GM13977 (cell line): ENCODE data around the gene APBB2.

Experiments
- DNase-seq: peaks from one replicate; pipeline ENCODE4 v3.0.0; 2012; ENCODE audit warnings: low spot score
- CTCF ChIP-seq: IDR thresholded peaks from 2 replicates; pipeline ENCODE4 v1.5.1; 2012; ENCODE audit warnings: mild to moderate bottlenecking, control low read depth; ENCODE audit not compliant: insufficient read depth; ENCODE audit errors: extremely low read depth, missing control alignments
- in situ Hi-C: fragments of 300-500 bp; cut with MboI; formaldehyde crosslinking; loops from one replicate; pipeline ENCODE4 v1.12.0; 2022; ENCODE audit warnings: low sequenced_read_pairs, low pct_unique_long_range_greater_than_20kb, mixed read lengths, inconsistent platforms; ENCODE audit not compliant: unreplicated experiment

Gene APBB2

GRCh38 chr4:41081847-41082246 is 132.5 kb downstream of the APBB2 start:
- TF ChIP-seq CTCF, result no peak
- no peak for DNase-seq
- in situ Hi-C loops, result no loop called here

GRCh38 chr4:41080976-41081375 is 133.4 kb downstream of the APBB2 start:
- in situ Hi-C loops, result no loop called here
- no peak for TF ChIP-seq CTCF
- DNase-seq, result no peak

DNA sequence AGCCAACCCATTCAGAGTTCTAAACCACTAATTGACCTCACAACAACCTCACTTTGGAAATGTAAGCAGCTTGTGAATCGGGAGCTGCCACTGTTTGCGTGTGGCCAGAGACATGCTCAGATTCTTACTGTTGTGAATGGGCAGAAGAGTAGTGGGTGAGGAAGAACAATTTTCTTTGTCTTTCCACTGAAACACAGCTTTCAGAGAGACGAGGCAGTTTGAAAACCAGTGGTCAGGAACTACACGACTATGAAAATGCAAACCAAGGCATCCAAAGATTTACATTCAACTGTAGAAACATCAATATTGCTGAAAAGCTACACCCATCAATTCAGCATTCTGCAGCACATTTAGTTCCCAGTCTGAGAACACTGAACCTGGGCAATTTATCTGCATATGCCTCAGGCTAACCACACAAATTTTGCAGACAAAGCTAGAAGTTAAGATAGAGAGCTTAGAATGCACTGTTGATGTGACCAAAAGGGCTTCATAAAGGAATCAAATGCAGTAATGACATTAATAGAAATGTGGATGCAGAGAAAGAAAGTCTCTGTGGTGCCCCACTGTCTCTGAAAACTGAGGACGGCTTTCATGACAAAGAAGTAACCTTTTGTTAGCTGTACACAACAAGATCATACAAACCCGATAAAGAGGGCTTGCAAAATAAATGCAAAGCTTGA is 134.3 kb downstream of the APBB2 start:
- in situ Hi-C loops, result no loop called here
- DNase-seq, result no peak
- no peak for TF ChIP-seq CTCF

DNA sequence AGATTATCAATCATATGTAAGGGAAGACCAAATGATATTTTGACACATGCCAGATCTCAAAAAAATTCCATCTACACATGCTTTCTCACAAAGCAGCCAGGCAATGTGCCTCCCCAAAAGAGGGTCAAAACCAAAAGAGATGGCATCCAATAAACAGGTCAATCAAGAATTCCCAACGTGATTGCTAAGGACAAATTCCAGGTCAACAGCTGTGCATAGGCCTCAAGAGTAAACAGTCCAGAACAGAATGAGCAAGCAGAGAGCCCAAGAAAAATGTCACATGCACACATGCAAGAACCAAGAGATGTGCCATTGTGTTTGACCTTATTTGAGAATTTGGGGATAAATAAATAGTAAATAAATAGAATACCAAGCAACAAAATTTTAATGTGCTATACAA is 136.7 kb downstream of the APBB2 start:
- no peak for DNase-seq
- no peak for TF ChIP-seq CTCF

DNA sequence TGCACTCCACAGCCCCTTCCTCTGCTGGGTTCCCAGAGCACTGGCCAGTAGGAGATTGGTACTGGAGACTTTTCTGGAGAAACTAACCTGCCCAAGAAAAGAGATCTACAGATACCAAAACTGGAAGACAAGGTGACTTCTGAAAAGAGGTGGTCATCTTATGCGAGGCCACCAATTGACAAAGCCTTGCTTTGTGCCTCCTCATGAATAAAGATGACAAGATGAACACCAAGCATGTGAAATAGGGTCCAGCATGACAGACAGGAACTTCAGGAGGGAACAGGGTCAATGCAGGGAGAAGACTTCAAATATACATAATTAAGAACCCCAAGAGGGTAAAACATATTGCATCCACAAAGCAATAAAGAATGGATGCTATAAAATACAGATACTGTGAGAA is 137.9 kb downstream of the APBB2 start:
- DNase-seq, result no peak
- no peak for TF ChIP-seq CTCF
- in situ Hi-C loops, result no loop called here

More for the DNA sequence above, 136.7 kb downstream of the APBB2 start:
- in situ Hi-C loops, result no loop called here

DNA sequence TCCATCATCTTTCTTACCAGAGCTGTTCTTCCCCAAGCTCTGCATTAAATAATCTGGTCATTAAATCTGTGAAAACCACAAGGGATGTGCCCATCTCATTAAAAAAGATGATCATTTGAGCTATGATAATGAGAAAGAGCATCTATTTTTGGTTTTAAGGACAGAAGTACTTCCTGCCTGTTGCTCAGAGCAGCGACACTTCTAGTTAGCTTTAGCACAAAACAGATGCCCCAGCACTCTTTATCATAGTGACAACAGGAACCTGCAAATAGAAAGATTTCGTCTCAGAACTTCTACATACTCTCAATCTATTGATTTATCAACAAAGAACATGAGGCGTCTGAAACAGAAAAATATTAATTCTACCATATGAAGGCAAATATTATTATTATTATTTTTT is 140.1 kb downstream of the APBB2 start:
- DNase-seq, result no peak
- in situ Hi-C loops, result no loop called here
- TF ChIP-seq CTCF, result no peak
